Thymus (tissue), 11 donors: ENCODE data around the gene TEX264. TPM values are rescaled to one million over a fixed set of nuclear protein-coding genes. Genes with fewer than 3 reads are reported as not detected.
"Not testable (repeated sequence)": the region's sequence is repeated elsewhere in the genome, so short reads cannot be mapped to it uniquely, and the experiment has no call there.

Experiments
- DNase-seq, 9 donors: peaks; one replicate each; pipeline ENCODE4 v3.0.0-alpha.2; 2013; ENCODE audit warnings: low spot score in 9 of 9, low read depth in 6 of 9, missing footprints in 1 of 9
- H3K27ac ChIP-seq, 2 donors: one replicate each; pipeline ENCODE4 v1.5.1; 2013; ENCODE audit warnings: control low read depth in 1 of 2, low read depth in 1 of 2, low read length in 1 of 2, mild to moderate bottlenecking in 1 of 2, moderate library complexity in 1 of 2
- H3K27me3 ChIP-seq, 2 donors: one replicate each; pipeline ENCODE4 v1.5.1; 2013; ENCODE audit warnings: low read length in 1 of 2; ENCODE audit not compliant: control insufficient read depth in 2 of 2, insufficient read depth in 1 of 2
- H3K36me3 ChIP-seq, 2 donors: one replicate each; pipeline ENCODE4 v1.5.1; 2013; ENCODE audit warnings: low read length in 1 of 2, mild to moderate bottlenecking in 1 of 2, moderate library complexity in 1 of 2; ENCODE audit not compliant: control insufficient read depth in 2 of 2, insufficient read depth in 2 of 2
- H3K4me1 ChIP-seq, 2 donors: one replicate each; pipeline ENCODE4 v1.5.1; 2013; ENCODE audit warnings: low read length in 2 of 2; ENCODE audit not compliant: control insufficient read depth in 2 of 2, insufficient read depth in 2 of 2
- H3K4me3 ChIP-seq, 2 donors: one replicate each; pipeline ENCODE4 v1.5.1; 2013; ENCODE audit warnings: low read length in 2 of 2, control low read depth in 1 of 2, mild to moderate bottlenecking in 1 of 2
- H3K9me3 ChIP-seq, 2 donors: one replicate each; pipeline ENCODE4 v1.5.1; 2013; ENCODE audit warnings: low read length in 1 of 2, mild to moderate bottlenecking in 1 of 2; ENCODE audit not compliant: control insufficient read depth in 2 of 2, insufficient read depth in 1 of 2
- WGBS: extraction: QIAGEN DNeasy Blood & Tissue Kit; methylation state at CpG from one replicate; pipeline ENCODE4 v1.1.7; 2013; 5-methylcytosine and 5-hydroxymethylcytosine counted together
- polyA plus RNA-seq: library from polyadenylated mRNA; stranded (reverse); fragments of 200-250 nt; gene quantifications from one replicate; pipeline ENCODE4 v1.2.3, GENCODE V29; 2013
- total RNA-seq: library from RNA; stranded (reverse); fragments of 120-200 nt; gene quantifications from one replicate; pipeline ENCODE4 v1.2.4, GENCODE V29; 2013
- donor health status: healthy.

Gene TEX264
- total and polyA plus RNA-seq, 2 donors = 38.4 to 61.1 TPM

GRCh38 chr3:51646091-51646490, 25.0 kb upstream of the TEX264 start:
- Histone ChIP-seq H3K27ac (no peak overlapping the region), H3K4me3 (no peak overlapping the region), H3K4me1 (no peaks in the 10 kb centered on the region), H3K9me3 (peaks cover 3 to 8% of the 10 kb centered on the region in 2 donors), H3K36me3 (peaks cover 58 to 60% of the 10 kb centered on the region in 2 donors), H3K27me3 (no peaks in the 10 kb centered on the region)
- WGBS = 98% methylated on average over 9 of the region's 9 CpGs
- DNase-seq = no peak

GRCh38 chr3:51652103-51652502, 18.9 kb upstream of the TEX264 start:
- not testable (repeated sequence) for H3K27ac ChIP-seq, H3K4me3 ChIP-seq, H3K9me3 ChIP-seq, H3K4me1 ChIP-seq, H3K27me3 ChIP-seq, DNase-seq
- H3K36me3 ChIP-seq = peaks cover 16 to 24% of the 10 kb centered on the region in 2 donors
- 94% methylated on average over 2 of the region's 2 CpGs for WGBS

GRCh38 chr3:51653409-51653808, 17.6 kb upstream of the TEX264 start:
- H3K4me3 ChIP-seq, H3K4me1 ChIP-seq, H3K27ac ChIP-seq, DNase-seq, H3K9me3 ChIP-seq, H3K27me3 ChIP-seq: not testable (repeated sequence)
- peaks cover 17 to 19% of the 10 kb centered on the region in 2 donors for H3K36me3 ChIP-seq
- WGBS = 100% methylated on average over 1 of the region's 2 CpGs

GRCh38 chr3:51657234-51657633, 13.8 kb upstream of the TEX264 start:
- WGBS = 96% methylated on average over 3 of the region's 3 CpGs
- Histone ChIP-seq H3K4me3 (no peak overlapping the region), H3K27ac (no peak overlapping the region), H3K9me3 (no peaks in the 10 kb centered on the region), H3K27me3 (no peaks in the 10 kb centered on the region), H3K36me3 (peaks cover 32 to 38% of the 10 kb centered on the region in 2 donors), H3K4me1 (no peaks in the 10 kb centered on the region)
- no peak for DNase-seq

GRCh38 chr3:51659942-51660341, 11.1 kb upstream of the TEX264 start:
- Histone ChIP-seq H3K27ac (no peak overlapping the region), H3K36me3 (peaks cover 43 to 56% of the 10 kb centered on the region in 2 donors), H3K9me3 (no peaks in the 10 kb centered on the region), H3K4me3 (no peak overlapping the region), H3K27me3 (no peaks in the 10 kb centered on the region), H3K4me1 (no peaks in the 10 kb centered on the region)
- WGBS = 98% methylated on average over 9 of the region's 9 CpGs
- DNase-seq = no peak

- DNase-seq = no peak
- Histone ChIP-seq H3K27ac (no peak overlapping the region), H3K36me3 (peaks cover 36 to 46% of the 10 kb centered on the region in 2 donors), H3K27me3 (no peaks in the 10 kb centered on the region), H3K9me3 (no peaks in the 10 kb centered on the region), H3K4me1 (peaks cover 0 to 2% of the 10 kb centered on the region in 2 donors), H3K4me3 (no peak overlapping the region)
- 97% methylated on average over 14 of the region's 14 CpGs for WGBS
These were observed 8.6 kb upstream of the TEX264 start for GRCh38 chr3:51662456-51662855.

- Histone ChIP-seq H3K27me3 (no peaks in the 10 kb centered on the region), H3K4me1 (peaks cover 6 to 35% of the 10 kb centered on the region in 2 donors), H3K36me3 (peaks cover 3 to 6% of the 10 kb centered on the region in 2 donors), H3K4me3 (no peak overlapping the region), H3K27ac (no peak overlapping the region), H3K9me3 (no peaks in the 10 kb centered on the region)
- DNase-seq = no peak
- 100% methylated on average over 1 of the region's 1 CpG for WGBS
These were observed 2.3 kb upstream of the TEX264 start for GRCh38 chr3:51668756-51669155.

- DNase-seq = peak in 7 of 9 donors; percentile 40 to 82 (median 66)
These were observed 1.6 kb upstream of the TEX264 start for GRCh38 chr3:51669241-51670052.

GRCh38 chr3:51670053-51670822, 814 bp upstream of the TEX264 start:
- DNase-seq = no peak
- 66% methylated on average over 15 of the region's 15 CpGs for WGBS
- Histone ChIP-seq H3K27ac (peak overlapping the region; percentile 38 to 78), H3K4me1 (peaks cover 6 to 35% of the 10 kb centered on the region in 2 donors), H3K36me3 (peaks cover 3 to 5% of the 10 kb centered on the region in 2 donors), H3K27me3 (no peaks in the 10 kb centered on the region), H3K4me3 (peak overlapping the region; percentile 38 to 75), H3K9me3 (no peaks in the 10 kb centered on the region)

More at GRCh38 chr3:51669241-51670052, 1.6 kb upstream of the TEX264 start:
- Histone ChIP-seq H3K9me3 (no peaks in the 10 kb centered on the region), H3K4me1 (peaks cover 6 to 35% of the 10 kb centered on the region in 2 donors), H3K4me3 (no peak overlapping the region), H3K27me3 (no peaks in the 10 kb centered on the region), H3K27ac (no peak overlapping the region), H3K36me3 (peaks cover 2 to 3% of the 10 kb centered on the region in 2 donors)
- 50% methylated on average over 9 of the region's 9 CpGs for WGBS
